ENCODE data around the gene PYGO1. TPM values are rescaled to one million over a fixed set of nuclear protein-coding genes. Genes with fewer than 3 reads are reported as not detected.

PYGO1 gene
- total RNA-seq, 3 donors from 2014 or later (not counting 1 experiment from before 2014, with no cell fraction given) = 0.16 TPM; not detected in 2

DNA sequence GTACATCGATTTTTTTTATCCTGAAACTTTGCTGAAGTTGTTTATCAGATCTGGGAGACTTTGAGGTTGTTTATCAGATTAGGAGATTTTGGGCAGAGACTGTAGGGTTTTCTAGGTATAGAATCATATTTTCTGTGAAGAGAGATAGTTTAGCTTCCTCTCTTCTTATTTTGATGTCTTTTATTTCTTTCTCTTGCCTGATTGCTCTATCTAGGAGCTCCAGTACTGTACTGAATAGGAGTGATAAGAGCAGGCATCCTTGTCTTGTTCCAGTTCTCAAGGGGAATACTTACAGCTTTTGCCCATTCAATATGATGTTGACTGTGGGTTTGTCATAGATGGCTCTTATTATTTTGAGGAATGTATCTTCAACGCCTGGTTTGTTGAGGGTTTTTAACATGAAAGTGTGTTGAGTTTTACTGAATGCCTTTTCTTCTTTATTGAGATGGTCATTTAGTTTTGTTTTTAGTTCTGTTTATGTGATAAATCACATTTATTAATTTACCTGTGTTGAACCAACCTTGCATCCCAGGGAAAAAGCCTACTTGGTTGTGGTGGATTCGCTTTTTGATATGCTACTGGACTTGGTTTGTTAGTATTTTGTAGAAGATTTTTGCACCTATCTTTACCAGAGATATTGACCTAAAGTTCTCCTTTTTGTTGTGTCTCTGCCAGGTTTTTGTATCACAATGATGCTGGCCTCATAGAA lies 65.2 kb downstream of the PYGO1 start:
- H3K27me3 Mint-ChIP-seq (ENCODE audit: low read depth in 2 of 2) = peaks cover 16 to 48% of the 10 kb centered on the region in 2 donors
- Histone ChIP-seq H3K4me1 (ENCODE audit: control insufficient read depth, insufficient read depth, low read length) (peaks cover 4% of the 10 kb centered on the region), H3K27me3 (ENCODE audit: control insufficient read depth, insufficient read depth, low read length) (no peaks in the 10 kb centered on the region), H3K4me3 (ENCODE audit: low read length) (no peak overlapping the region), H3K27ac (ENCODE audit: low read length) (no peak overlapping the region), H3K36me3 (ENCODE audit: control insufficient read depth, insufficient read depth, low read length) (no peaks in the 10 kb centered on the region), H3K9me3 (ENCODE audit: control insufficient read depth, insufficient read depth, low read length) (no peaks in the 10 kb centered on the region)
- 89% methylated on average over 2 of the region's 3 CpGs for WGBS (ENCODE audit: insufficient coverage)
- no peaks in the 10 kb centered on the region for H3K9me3 Mint-ChIP-seq
- ATAC-seq = no peak
- TF ChIP-seq, protein P1, sequence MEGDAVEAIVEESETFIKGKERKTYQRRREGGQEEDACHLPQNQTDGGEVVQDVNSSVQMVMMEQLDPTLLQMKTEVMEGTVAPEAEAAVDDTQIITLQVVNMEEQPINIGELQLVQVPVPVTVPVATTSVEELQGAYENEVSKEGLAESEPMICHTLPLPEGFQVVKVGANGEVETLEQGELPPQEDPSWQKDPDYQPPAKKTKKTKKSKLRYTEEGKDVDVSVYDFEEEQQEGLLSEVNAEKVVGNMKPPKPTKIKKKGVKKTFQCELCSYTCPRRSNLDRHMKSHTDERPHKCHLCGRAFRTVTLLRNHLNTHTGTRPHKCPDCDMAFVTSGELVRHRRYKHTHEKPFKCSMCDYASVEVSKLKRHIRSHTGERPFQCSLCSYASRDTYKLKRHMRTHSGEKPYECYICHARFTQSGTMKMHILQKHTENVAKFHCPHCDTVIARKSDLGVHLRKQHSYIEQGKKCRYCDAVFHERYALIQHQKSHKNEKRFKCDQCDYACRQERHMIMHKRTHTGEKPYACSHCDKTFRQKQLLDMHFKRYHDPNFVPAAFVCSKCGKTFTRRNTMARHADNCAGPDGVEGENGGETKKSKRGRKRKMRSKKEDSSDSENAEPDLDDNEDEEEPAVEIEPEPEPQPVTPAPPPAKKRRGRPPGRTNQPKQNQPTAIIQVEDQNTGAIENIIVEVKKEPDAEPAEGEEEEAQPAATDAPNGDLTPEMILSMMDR (IDR thresholded peaks at IDR 0.05) = no peak
- no peak overlapping the region for H3K27ac Mint-ChIP-seq
- no peak overlapping the region for H3K4me3 Mint-ChIP-seq
- no peaks in the 10 kb centered on the region for H3K4me1 Mint-ChIP-seq
- DNase-seq = no peak
- intact Hi-C loops (cut with micrococcal nuclease) = no loop called here
- no peaks in the 10 kb centered on the region for H3K36me3 Mint-ChIP-seq

GRCh38 chr15:55518641-55519040 lies 69.5 kb downstream of the PYGO1 start:
- no peaks in the 10 kb centered on the region for H3K4me1 Mint-ChIP-seq
- H3K27me3 Mint-ChIP-seq (ENCODE audit: low read depth in 2 of 2) = peaks cover 8 to 35% of the 10 kb centered on the region in 2 donors
- intact Hi-C loops (cut with micrococcal nuclease) = no loop called here
- no peak for DNase-seq
- ATAC-seq = no peak
- WGBS (ENCODE audit: insufficient coverage) = no CpG with 5 or more reads among the region's 2 CpGs
- H3K4me3 Mint-ChIP-seq = no peak overlapping the region
- H3K27ac Mint-ChIP-seq = no peak overlapping the region
- no peaks in the 10 kb centered on the region for H3K9me3 Mint-ChIP-seq
- Histone ChIP-seq H3K9me3 (ENCODE audit: control insufficient read depth, insufficient read depth, low read length) (no peaks in the 10 kb centered on the region), H3K36me3 (ENCODE audit: control insufficient read depth, insufficient read depth, low read length) (no peaks in the 10 kb centered on the region), H3K27ac (ENCODE audit: low read length) (no peak overlapping the region), H3K27me3 (ENCODE audit: control insufficient read depth, insufficient read depth, low read length) (no peaks in the 10 kb centered on the region), H3K4me3 (ENCODE audit: low read length) (no peak overlapping the region), H3K4me1 (ENCODE audit: control insufficient read depth, insufficient read depth, low read length) (no peaks in the 10 kb centered on the region)
- H3K36me3 Mint-ChIP-seq = no peaks in the 10 kb centered on the region
- TF ChIP-seq, protein P1 (IDR thresholded peaks at IDR 0.05) = no peak

GRCh38 chr15:55518009-55518408 lies 70.1 kb downstream of the PYGO1 start:
- no peak overlapping the region for H3K27ac ChIP-seq (ENCODE audit: low read length)
- H3K27ac Mint-ChIP-seq = no peak overlapping the region
- H3K36me3 ChIP-seq (ENCODE audit: control insufficient read depth, insufficient read depth, low read length) = no peaks in the 10 kb centered on the region
- H3K4me1 Mint-ChIP-seq = no peaks in the 10 kb centered on the region
- no peak for ATAC-seq
- no peak overlapping the region for H3K4me3 ChIP-seq (ENCODE audit: low read length)
- no peak for DNase-seq
- TF ChIP-seq, protein P1 (IDR thresholded peaks at IDR 0.05) = no peak
- H3K4me3 Mint-ChIP-seq = no peak overlapping the region
- H3K27me3 ChIP-seq (ENCODE audit: control insufficient read depth, insufficient read depth, low read length) = no peaks in the 10 kb centered on the region
- H3K4me1 ChIP-seq (ENCODE audit: control insufficient read depth, insufficient read depth, low read length) = no peaks in the 10 kb centered on the region
- H3K9me3 Mint-ChIP-seq = no peaks in the 10 kb centered on the region
- no peaks in the 10 kb centered on the region for H3K36me3 Mint-ChIP-seq
- intact Hi-C loops (cut with micrococcal nuclease) = no loop called here
- 83% methylated on average over 3 of the region's 3 CpGs for WGBS (ENCODE audit: insufficient coverage)
- peaks cover 4 to 29% of the 10 kb centered on the region in 2 donors for H3K27me3 Mint-ChIP-seq (ENCODE audit: low read depth in 2 of 2)
- H3K9me3 ChIP-seq (ENCODE audit: control insufficient read depth, insufficient read depth, low read length) = no peaks in the 10 kb centered on the region
